ENCODE data around the gene TVP23C.

TVP23C gene

GRCh38 chr17:15462976-15463772 lies 100.1 kb downstream of the TVP23C start:
- DNase-seq, result no peak

- no peak for DNase-seq
Observed at GRCh38 chr17:15457723-15458094, 105.6 kb downstream of the TVP23C start.

- DNase-seq, result no peak
Observed at GRCh38 chr17:15456972-15457722, 106.1 kb downstream of the TVP23C start.

GRCh38 chr17:15456496-15456895 lies 106.8 kb downstream of the TVP23C start:
- no peak for DNase-seq

GRCh38 chr17:15454346-15454745 lies 108.9 kb downstream of the TVP23C start:
- no peak for DNase-seq

- no peak for DNase-seq
Observed at GRCh38 chr17:15453782-15454181, 109.5 kb downstream of the TVP23C start.

- no peak for DNase-seq
Observed at GRCh38 chr17:15453246-15453645, 110.0 kb downstream of the TVP23C start.

GRCh38 chr17:15452746-15453145 lies 110.5 kb downstream of the TVP23C start:
- DNase-seq, result no peak
